HepG2 (cell line): ENCODE data around the gene OST4. TPM values are rescaled to one million over a fixed set of nuclear protein-coding genes. Genes with fewer than 3 reads are reported as not detected.

Source experiments
- CENPX ChIP-seq: sonication (generic); formaldehyde crosslinking; IDR thresholded peaks from 2 replicates; pipeline ENCODE4 v1.9.0; 2021; ENCODE audit warnings: mild to moderate bottlenecking, missing genetic modification reagents, moderate library complexity
- E2F1 ChIP-seq: sonication (generic); formaldehyde crosslinking; IDR thresholded peaks from 2 replicates; pipeline ENCODE4 v1.5.0; 2020; ENCODE audit warnings: missing genetic modification reagents
- HMG20A ChIP-seq: IDR thresholded peaks from 2 replicates; pipeline ENCODE4 v1.6.1; 2016; ENCODE audit warnings: borderline replicate concordance
- KLF9 ChIP-seq: IDR thresholded peaks from 2 replicates; pipeline ENCODE4 v1.6.1; 2016; ENCODE audit warnings: low read depth
- PAXIP1 ChIP-seq: sonication (generic); formaldehyde crosslinking; conservative IDR thresholded peaks from 2 replicates; pipeline ENCODE4 v1.4.0; 2020; ENCODE audit warnings: mild to moderate bottlenecking, missing genetic modification reagents, moderate library complexity
- PHB2 ChIP-seq: fragments of 450-650 bp; IDR thresholded peaks from 2 replicates; pipeline ENCODE4 v1.6.1; 2018; ENCODE audit not compliant: partially characterized antibody
- POLR2AphosphoS5 ChIP-seq: IDR thresholded peaks from 2 replicates; pipeline ENCODE4 v1.6.1; 2012; ENCODE audit warnings: low read depth, low read length
- RARA ChIP-seq: IDR thresholded peaks from 2 replicates; pipeline ENCODE4 v1.6.1; 2016; ENCODE audit warnings: missing genetic modification reagents, missing compliant biosample characterization
- RFX5 ChIP-seq: IDR thresholded peaks from 2 replicates; pipeline ENCODE4 v1.6.1; 2011; ENCODE audit warnings: low read depth, low read length, improper control_type of control experiment
- SETDB1 ChIP-seq: sonication (generic); formaldehyde crosslinking; IDR thresholded peaks from 2 replicates; pipeline ENCODE4 v1.5.1; 2020; ENCODE audit warnings: missing genetic modification reagents, mild to moderate bottlenecking, borderline replicate concordance
- ZFAT ChIP-seq: sonication (generic); formaldehyde crosslinking; conservative IDR thresholded peaks from 2 replicates; pipeline ENCODE4 v1.8.1; 2023; ENCODE audit warnings: missing genetic modification reagents, inconsistent platforms
- ZFP36L1 ChIP-seq: sonication (generic); formaldehyde crosslinking; IDR thresholded peaks from 2 replicates; pipeline ENCODE4 v1.8.0; 2022; ENCODE audit warnings: mild to moderate bottlenecking, missing genetic modification reagents, moderate library complexity
- ZFP90 ChIP-seq: sonication (generic); formaldehyde crosslinking; IDR thresholded peaks from 2 replicates; pipeline ENCODE4 v1.8.0; 2022; ENCODE audit warnings: missing genetic modification reagents, mild to moderate bottlenecking, inconsistent platforms, borderline replicate concordance
- ZNF207 ChIP-seq: fragments of 450-650 bp; IDR thresholded peaks from 2 replicates; pipeline ENCODE4 v1.6.1; 2016; ENCODE audit warnings: antibody characterized with exemption, borderline replicate concordance
- ZNF280B ChIP-seq: sonication (generic); formaldehyde crosslinking; IDR thresholded peaks from 2 replicates; pipeline ENCODE4 v1.5.0; 2020; ENCODE audit warnings: missing genetic modification reagents, mild to moderate bottlenecking, borderline replicate concordance
- ZNF281 ChIP-seq: sonication (generic); formaldehyde crosslinking; IDR thresholded peaks from 2 replicates; pipeline ENCODE4 v1.4.0; 2020; ENCODE audit warnings: missing genetic modification reagents, borderline replicate concordance
- ZNF44 ChIP-seq: sonication (generic); formaldehyde crosslinking; IDR thresholded peaks from 2 replicates; pipeline ENCODE4 v1.5.1; 2020; ENCODE audit warnings: mild to moderate bottlenecking, missing genetic modification reagents
- ZNF607 ChIP-seq: sonication (generic); formaldehyde crosslinking; IDR thresholded peaks from 2 replicates; pipeline ENCODE4 v1.5.1; 2020; ENCODE audit warnings: missing genetic modification reagents, mild to moderate bottlenecking, borderline replicate concordance
- ZNF761 ChIP-seq: sonication (generic); formaldehyde crosslinking; conservative IDR thresholded peaks from 2 replicates; pipeline ENCODE4 v1.4.0; 2020; ENCODE audit warnings: mild to moderate bottlenecking, missing genetic modification reagents
- ZNF768 ChIP-seq: sonication (generic); formaldehyde crosslinking; IDR thresholded peaks from 2 replicates; pipeline ENCODE4 v1.4.0; 2020; ENCODE audit warnings: missing genetic modification reagents
- ZNF775 ChIP-seq: sonication (generic); formaldehyde crosslinking; IDR thresholded peaks from 2 replicates; pipeline ENCODE4 v1.4.0; 2020; ENCODE audit warnings: missing genetic modification reagents, mild to moderate bottlenecking, moderate library complexity, borderline replicate concordance
- ZNF776 ChIP-seq: sonication (generic); formaldehyde crosslinking; IDR thresholded peaks from 2 replicates; pipeline ENCODE4 v1.4.0; 2020; ENCODE audit warnings: mild to moderate bottlenecking, missing genetic modification reagents
- ZNF792 ChIP-seq: IDR thresholded peaks from 2 replicates; pipeline ENCODE4 v1.6.1; 2016
- polyA plus RNA-seq, 8 experiments: library from polyadenylated mRNA; depleted of rRNA in 3 of 8; stranded (reverse) in 7 of 8; unstranded in 1 of 8; fragments of >200 nt; fragmentation: Illumina TruSeq in 4 of 8; extraction: Trizol in 4 of 8; gene quantifications; 2 replicates each; pipeline versions ENCODE4 v1.2.1 to v1.2.3, GENCODE V29; 2011 to 2016; ENCODE audit warnings: low read depth in 4 of 8, missing spikeins in 1 of 8, mixed read lengths in 1 of 8; ENCODE audit not compliant: insufficient read depth in 1 of 8
- total RNA-seq, 5 experiments: library from RNA; depleted of rRNA; stranded (reverse); fragments of >200 nt; fragmentation: Illumina TruSeq; extraction: Trizol; gene quantifications; 2 replicates each; pipeline ENCODE4 v1.2.3, GENCODE V29; 2016; ENCODE audit warnings: low read depth in 1 of 5

The OST4 gene
- total and polyA plus RNA-seq, 2 of the 13 experiments (the other 11 are each of a cell fraction or from before 2014, with no cell fraction given), result 498 to 584 TPM

GRCh38 chr2:27033253-27033852 lies 38.1 kb downstream of the OST4 start (continued):
- TF ChIP-seq ZNF281 (CRISPR knock-in tag) (no peak), ZNF776 (CRISPR knock-in tag) (no peak), ZNF792 (CRISPR knock-in tag) (no peak), KLF9 (no peak), ZNF768 (CRISPR knock-in tag) (no peak), RFX5 (no peak), E2F1 (CRISPR knock-in tag) (no peak), ZFP90 (no peak), RARA (no peak; the same call in 1 of the 2 replicates), ZNF207 (no peak), SETDB1 (CRISPR knock-in tag) (no peak), ZNF280B (CRISPR knock-in tag) (no peak), ZNF775 (CRISPR knock-in tag) (0 out of 2 replicates have a peak, but pooled peaks have one; percentile 25), POLR2AphosphoS5 (no peak), PHB2 (no peak), ZFP36L1 (CRISPR knock-in tag) (0 out of 2 replicates have a peak, but pooled peaks have one; percentile 28), ZNF44 (CRISPR knock-in tag) (no peak), CENPX (CRISPR knock-in tag) (no peak), HMG20A (CRISPR knock-in tag) (no peak), ZFAT (CRISPR knock-in tag) (no peak), PAXIP1 (no peak), ZNF761 (CRISPR knock-in tag) (no peak), ZNF607 (CRISPR knock-in tag) (peak; percentile 81)
